Activated CD8-positive, alpha-beta memory T cell treated with anti-CD3 and anti-CD28 coated beads, Interleukin-2, amount 50 U/mL, for 48 hours (primary cell): ENCODE results near the gene CEP63.

Experiments used
- DNase-seq: peaks from one replicate; pipeline ENCODE4 v3.0.0-alpha.2; 2020

The CEP63 gene

DNA sequence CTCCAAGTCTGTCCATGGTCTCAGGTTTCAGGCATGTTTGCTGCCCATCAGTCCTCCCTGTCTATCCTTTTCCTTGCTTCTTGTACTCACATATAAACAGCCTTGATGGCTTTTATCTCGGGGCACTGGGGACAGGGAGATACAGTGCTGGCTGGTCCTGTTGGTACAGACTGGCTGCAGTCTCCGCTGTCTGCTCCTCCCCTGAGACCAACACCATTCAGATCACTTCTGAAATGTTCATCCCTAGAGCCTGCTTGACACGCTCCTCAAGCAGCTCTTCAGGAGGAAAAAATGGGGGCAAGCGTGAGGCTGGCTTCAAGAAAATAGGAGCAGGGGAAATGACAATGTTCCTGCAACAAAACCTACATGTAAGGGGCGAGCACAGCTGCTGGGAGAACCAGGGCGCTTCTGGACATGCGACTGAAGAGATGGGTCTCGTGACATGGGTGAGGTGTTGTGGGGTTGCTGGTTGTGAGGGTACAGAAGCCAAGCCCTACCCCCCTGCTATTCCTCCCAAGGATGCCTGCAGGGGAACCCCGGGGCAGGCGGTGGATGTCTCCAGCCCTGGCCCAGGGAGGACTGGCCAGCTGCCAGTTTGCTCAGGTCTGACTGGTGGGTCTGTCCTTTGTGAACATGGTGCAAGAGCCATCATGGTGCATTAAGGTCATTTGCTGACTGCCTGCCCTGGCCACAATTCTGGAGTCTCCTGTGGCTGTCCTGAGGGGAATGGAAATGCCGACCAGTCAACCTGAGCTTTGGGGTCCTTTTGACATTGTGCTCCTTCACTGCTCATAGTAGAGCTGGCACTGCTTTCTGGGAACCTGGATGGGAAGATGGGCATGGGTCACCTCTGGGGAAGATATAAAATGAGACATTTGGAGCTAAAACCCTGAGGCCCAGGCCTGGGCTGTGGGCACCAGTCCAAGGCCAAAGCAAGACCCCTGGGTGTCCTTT lies 124.9 kb downstream of the CEP63 start:
- no peak for DNase-seq

DNA sequence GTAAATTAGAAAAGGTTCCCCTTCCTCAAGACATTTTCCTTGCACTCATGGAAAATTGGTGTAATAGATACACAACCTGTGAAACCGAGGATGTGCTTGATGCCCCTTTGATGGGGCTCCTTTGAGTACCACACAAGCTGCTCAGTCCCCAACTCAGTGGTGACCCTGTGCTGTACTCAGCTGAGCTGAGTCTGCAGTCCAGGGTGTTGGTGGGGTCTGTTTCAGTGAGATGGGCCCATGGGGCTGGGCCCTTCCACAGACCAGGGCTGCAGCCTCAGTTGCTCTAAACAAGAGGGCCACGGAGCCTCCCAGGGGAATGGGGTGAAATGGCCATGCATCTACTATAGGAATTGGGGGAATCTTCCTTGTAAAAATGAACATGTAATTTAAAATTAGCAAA lies 125.7 kb downstream of the CEP63 start:
- DNase-seq = no peak

DNA sequence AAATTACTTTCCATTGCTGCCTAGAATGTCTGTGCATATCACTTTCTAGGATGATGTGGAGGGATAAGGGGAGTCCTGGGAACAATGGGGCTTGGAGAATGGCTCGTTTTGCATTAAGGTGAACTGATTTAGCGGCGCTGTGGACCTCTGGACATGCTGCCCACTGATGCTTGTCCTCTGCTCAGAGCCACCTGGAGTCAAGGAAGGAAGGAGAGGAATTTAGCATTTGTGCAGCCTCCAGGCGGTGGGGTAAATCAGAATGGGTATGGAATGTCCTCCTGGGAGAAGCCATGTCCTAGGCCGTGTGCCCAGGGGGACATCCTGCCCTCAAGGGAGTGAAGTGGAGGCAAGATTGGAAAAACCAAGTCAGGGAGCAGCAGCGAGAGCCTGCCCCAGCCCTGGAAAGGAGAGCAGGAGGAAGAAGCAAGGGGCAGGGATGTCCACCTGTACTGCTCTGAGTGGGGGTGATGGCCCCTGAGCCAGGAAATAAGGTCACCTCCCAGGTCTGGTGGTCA lies 127.2 kb downstream of the CEP63 start:
- DNase-seq = no peak

DNA sequence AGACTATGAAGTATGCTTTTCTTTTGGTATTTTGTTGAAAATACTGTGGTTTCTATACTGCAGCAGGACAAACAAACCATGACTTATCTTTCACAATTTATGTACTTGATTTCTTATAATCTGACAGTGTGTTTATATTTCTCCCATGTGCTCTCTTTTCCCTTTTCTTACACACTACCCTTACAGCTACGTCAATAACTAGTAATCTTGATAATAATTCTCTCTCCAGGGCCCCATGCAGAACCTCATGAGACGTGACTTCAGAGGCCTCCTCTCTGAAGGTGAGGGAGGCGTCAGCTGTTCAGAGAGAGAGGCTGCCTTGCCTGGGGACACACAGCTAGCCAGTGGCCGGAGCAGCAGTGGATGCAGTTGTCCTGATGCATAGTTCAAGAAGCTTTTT lies 129.1 kb downstream of the CEP63 start:
- no peak for DNase-seq

DNA sequence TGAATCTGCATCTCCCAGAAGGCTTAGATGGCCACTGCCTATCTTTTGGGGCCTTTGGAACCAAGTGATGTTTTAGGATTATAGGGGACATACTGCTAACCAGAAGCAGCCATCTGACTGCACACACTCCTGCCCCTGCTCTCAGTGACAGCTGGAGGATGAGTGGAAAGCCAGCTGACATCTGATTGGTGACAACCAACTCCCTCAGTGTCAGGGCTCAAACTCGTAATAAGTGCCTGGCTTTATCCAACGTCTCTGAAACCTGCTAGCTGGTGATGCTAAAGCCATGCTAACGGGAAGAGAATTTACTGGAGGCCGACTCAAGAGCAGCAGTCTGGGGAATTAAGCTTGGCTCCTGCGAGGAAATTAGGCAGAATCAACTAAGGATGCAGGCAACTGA lies 129.9 kb downstream of the CEP63 start:
- no peak for DNase-seq

DNA sequence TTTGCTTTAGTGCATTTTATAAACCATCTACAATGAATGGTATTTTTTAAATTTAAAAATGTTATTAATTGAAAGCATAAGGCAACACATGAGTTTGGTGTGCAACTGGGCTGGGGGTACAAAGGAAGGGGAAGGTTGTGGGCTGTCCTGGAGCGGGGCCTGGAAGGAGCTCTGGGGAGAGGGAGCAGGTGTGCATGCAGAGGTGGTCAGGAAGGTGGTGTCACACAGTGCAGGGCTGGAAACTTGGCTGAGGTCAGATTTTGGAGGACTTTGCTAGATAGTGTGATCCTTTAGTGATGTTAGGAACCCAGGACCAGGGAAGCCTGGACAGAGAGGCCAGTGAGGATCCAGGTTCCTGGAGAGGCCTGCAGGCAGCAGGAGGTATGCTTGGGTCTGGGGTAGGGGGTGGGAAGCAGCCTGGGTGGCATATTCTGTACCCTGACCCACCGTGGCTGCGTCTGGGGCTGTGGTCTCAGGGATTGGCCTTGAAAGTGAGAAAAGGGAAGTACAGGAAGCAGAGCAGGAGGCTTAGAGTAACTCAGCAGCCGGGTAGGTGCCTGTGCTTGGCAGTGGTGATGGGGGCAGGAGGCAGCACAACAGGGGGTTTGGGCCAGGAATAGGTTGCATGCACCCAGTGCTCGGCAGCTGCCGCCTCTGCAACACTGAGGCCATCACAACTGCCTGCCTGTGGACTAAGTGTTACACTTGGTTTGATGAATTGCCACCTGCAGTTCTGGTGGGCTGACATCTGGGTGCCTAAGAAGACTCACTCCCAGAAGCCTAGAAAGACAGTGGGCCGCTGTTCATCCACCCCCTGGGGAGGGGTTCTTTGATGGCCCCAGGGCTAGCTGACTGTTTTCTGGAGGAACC lies 132.0 kb downstream of the CEP63 start:
- no peak for DNase-seq

DNA sequence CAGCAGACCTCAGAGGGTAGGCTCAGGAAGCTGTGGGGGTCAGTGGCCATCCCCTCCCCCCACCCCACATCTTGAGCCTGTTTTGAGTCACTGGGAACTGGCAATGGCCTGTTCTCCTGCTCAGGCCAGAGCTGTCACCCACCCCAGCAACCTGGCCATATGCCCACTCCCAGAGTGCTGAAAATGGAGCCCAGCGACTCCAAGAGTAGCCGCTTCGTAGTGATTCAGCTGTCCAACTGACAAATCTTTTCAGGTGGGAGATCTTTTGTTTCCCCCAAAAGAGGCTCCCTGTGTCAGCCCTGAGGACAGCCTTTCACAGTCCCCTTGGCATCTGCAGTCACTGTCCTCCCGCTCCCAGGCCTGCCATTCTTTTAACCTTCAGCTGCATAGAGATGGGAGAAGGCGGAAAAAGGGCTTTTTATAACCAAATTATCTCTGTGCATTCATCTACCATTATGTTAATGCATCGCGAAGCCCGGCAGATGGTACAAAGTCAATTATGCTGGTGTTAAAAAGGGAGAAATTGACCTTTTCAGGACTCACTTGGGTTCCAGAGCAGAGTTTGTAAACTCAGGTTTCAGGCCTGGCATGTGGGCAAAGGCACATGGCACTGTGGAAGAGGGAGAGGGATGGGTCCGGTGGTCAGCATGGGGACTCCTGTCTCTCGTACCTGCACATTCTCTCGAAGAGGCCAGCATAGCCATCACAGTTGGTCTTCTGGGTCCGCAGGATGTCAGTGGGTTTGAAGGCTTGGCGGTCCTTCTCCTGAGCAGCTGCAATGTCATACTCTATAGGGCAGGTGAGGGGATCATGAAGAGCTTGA lies 132.8 kb downstream of the CEP63 start:
- DNase-seq = no peak

DNA sequence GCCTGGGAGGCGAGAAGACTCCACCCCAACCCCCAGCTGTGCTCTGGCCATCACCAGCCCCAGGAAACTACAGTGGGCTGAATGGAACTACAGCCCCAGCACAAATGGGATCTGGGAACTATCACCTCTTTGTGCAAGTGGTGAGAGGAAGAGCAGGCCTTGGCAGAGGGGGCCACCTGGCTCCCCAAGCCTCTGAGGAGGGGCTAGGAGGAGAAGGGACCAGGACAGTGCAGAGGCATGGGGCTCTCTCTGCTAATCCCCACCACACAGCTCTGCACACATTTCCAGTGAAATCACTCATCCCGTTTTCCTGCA lies 133.4 kb downstream of the CEP63 start:
- no peak for DNase-seq

DNA sequence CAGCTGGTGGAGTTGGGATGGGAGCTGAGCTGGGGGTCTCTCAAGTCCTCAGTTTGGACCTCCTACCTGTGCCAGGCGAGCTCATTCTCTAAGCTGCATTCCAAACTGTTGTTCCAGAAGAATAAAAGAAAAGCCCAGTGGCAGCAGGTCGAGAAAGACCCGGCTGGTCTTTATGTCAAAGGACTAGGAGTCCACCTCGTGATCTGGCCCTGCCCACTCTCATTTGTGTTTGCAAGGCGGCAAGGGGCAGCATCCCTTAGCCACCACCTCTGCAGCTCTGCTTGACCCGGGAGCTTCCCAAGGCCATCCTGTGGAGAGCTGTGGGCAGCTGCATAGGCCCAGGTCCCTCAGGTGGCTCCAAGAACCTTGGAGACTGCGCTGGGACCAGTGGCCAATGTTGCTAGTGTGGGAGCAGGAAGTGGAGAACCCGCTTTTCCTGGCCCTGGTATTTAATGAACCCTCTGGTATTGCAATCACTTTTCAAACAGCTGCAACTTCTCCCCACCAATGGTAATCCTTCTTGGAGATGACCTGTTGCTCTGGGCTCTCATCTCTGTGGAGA lies 134.1 kb downstream of the CEP63 start:
- no peak for DNase-seq

DNA sequence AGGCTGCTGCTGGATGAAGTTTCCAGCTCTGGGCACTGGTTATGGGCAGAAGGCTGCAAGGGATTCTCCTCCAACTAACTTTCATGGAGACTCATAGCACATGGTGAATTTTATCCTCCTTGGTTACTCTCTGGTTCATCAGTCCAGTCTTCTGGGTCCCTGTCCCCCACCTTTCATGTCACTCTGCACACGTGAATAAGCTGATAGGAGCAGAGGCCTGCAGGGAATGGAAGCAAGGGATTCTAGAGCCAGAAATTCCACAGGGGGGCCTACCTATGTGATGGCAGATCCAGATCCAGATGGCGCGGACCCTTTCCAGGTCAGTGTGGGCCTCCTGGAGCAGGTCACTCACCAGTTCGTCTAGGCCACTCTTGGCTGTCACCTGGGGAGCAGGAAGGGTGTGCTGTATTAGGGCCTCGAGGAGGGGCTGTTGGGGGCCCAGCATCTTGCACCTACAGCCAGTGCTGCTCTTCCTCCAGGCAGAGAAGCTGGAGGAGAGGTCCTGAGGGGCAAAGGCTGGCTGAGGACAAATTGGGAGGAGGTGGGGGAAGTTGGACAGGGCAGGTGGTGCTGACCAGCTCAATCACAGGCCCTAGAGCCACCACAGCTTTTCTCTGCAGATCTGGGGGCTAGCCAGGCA lies 134.7 kb downstream of the CEP63 start:
- no peak for DNase-seq

DNA sequence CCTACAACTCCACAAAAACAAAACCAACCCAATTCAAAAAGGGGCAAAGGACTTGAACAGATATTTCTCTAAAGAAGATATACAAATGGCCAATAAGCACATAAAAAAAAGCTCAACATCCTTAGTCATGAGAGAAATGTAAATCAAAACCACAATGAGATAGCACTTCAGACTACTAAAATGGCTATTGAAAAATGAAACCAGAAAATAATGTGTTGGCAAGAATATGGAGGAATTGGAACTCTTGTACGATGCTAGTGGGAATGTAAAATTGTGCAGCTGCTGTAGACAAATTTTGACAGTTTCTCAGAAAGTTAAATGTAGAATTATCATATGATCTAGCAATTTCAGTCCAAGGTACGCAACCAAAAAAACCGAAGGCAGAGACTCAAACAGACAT lies 136.0 kb downstream of the CEP63 start:
- DNase-seq = no peak

DNA sequence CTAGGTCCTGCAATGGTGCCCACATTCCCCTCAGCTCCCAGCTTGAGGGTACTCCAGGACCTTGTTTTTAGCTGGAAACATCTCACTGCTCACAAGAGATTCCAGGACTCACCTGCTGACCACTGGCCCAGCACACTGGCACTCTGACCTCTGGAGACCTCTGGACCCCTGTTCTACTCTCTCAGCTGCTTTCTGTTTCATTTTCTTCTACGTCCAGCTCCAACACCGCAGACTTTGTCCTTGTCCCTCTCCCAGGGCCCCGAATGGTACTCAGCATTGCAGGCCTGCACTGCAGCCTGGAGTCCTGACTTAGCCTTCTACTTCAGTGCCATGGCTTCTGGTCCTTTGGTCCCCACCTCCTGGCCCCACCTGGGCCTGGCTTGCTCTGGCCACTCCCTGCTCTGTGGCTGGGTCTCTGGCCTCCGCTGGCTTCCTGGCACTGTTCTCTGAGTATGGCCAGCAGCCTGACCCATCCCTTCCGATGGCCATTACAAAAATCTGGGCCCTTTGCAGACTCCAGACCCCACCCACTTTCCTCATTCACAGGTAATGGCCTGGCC lies 137.0 kb downstream of the CEP63 start:
- DNase-seq = no peak

DNA sequence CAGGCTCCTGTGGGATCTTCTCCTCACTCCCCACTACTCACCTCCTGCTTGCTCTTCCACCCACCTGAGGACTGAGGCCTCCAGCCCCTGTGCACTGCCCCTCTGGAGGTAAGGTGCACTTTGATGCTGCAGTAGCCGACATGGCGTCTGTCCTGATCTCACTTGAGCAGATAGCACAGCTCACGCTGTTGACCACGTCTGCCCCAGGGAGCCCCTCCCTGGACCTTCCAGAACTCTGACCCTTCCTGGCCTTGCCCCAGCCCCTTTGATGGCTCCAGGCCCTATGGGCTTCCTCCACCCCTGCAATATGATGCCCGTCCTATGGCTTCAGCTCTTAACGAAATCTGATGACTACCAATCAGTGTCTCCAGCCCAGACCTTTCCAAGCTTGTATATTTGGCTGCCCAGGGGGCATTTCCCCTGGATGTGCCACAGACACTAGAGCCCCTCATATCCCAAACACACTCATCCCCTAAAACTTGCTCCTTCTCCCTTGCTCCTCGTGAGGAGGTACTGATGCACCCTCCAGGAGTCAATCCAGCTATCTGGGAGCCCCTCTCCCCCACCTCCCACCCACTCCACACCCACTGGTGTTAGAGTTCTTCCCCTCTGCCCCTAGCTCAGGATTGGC lies 137.9 kb downstream of the CEP63 start:
- DNase-seq = no peak
